LNCAP (cell line): ENCODE results near the gene KCNC3.

Experiments
- TF ChIP-seq, protein P1 (sequence below): fragments of 450-650 bp; IDR thresholded peaks from 2 replicates; pipeline ENCODE4 v1.5.1; 2017; ENCODE audit warnings: mild to moderate bottlenecking

The KCNC3 gene

DNA sequence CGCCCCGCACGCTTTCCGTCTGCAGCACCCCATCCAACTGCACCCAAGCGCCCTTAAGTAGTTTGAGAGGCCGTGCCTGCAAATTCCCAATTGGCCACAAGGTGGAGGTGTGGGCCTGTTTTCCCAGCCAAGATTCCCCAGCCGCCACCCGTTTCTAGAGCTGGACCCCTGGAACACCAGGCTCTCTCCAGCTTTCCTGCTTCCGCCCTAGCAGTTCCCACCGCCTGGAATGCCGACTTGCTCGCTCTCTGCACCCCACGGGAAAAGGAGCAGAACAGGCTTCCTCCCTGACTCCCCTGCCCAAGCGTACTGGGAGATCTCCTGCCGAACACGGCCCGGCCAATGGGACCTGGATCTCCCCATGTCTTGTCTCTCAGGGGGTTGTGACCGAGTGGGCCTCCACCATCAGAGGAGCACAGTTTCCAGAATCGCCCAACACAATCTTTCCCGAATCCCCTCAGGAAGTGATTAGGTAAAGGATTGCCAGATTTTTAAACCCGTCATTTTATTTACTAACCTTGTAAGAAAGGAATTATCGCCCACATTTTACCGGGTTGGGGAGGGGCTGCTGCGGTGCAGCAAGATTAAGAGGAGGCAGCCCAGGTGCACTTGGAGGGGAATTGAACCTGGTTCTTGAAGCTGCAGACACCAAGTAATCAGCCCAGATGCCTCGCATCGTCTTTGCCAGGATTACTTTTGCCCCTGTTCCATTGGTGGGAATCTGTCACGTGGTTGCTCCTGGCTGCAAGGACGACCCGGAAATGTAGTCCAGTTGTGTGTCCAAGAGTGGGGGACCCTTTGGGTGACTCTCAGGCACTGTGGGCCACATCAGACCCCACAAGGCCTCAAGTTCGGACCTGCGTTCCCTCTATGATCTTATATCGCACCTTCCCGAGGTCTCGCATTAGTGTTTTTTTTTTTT is 39.7 kb upstream of the KCNC3 start:
- TF ChIP-seq, protein P1, sequence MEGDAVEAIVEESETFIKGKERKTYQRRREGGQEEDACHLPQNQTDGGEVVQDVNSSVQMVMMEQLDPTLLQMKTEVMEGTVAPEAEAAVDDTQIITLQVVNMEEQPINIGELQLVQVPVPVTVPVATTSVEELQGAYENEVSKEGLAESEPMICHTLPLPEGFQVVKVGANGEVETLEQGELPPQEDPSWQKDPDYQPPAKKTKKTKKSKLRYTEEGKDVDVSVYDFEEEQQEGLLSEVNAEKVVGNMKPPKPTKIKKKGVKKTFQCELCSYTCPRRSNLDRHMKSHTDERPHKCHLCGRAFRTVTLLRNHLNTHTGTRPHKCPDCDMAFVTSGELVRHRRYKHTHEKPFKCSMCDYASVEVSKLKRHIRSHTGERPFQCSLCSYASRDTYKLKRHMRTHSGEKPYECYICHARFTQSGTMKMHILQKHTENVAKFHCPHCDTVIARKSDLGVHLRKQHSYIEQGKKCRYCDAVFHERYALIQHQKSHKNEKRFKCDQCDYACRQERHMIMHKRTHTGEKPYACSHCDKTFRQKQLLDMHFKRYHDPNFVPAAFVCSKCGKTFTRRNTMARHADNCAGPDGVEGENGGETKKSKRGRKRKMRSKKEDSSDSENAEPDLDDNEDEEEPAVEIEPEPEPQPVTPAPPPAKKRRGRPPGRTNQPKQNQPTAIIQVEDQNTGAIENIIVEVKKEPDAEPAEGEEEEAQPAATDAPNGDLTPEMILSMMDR = peak; percentile 83

DNA sequence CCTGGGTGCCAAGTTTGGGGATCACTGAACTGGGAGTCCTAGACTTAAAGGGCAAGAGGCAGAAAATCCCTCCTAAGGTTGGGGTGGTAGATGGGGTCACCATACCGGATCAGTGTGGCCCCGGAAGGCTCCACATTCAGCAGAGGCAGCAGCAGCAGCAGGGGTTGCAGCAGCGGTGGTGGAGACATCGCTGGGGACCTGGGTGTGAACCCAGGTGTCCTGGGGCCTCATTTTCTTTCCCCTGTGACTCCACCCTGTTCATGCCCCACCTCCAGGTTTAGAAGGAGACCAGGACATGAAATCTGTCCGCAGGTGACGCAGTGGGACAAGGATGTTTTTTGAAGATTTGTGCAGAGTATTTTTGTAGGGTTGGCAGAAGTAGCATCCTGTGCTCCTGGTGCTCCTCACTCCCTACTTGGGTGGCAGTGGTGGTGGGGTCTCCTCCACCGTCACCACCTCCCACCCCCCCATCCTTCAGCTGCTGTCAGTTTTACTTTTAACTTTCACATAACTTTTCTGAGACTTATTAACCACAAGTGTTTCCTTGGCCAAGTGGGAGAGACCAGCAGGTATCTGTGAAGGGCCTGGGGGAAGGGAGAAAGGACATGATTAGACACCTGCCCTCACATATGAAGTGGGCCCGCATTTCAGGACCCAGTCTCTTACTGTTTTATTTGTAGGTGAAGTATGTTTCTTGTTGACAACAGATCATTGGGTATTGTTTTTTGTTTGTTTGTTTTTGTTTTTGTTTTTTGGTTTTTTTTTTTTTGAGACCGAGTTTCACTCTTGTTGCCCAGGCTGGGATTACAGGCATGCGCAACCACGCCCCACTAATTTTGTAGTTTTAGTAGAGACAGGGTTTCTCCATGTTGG is 36.5 kb upstream of the KCNC3 start, which contains the start of gene NAPSA:
Gene NAPSA (minus strand): TSS at position 206 of the 873 bp plus-strand sequence. CDS start 18 bp downstream, at position 188.
- TF ChIP-seq, protein P1 = no peak

DNA sequence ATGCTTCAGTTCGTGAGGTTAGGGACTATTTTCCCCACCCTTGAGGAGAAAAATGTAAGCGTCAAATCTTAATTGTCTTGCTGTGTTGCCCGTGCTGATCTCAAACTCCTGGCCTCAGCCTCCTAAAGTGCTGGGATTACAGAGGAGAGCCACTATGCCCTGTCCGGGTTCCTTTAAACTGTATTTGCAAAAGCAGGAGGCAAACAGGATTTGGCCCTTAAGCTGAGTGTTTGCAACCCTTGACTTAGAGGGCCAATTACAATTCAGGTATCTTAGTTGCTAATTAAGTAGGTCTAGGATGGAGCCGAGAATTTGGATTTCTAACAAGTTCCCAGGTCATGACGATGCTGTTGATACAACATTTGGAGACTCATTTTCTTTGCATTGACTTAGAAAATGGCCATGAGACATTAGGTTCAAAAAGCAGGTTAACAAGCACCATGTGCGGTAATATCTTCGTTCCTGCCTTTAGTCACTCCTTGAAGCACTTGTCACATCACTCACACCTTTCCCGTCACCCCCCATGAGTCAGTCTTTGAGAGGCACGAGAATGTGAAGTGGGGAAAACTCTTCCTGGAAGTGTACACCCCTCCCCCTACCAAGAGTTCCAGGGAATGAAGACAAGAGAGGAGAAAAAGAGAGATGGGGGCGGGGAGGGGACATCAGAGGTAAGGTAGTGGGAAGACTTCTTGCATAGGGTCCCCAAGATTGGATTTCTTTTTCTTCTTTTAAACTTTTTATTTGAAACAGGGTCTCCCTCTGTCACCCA is 33.7 kb upstream of the KCNC3 start:
- TF ChIP-seq, protein P1 = no peak

DNA sequence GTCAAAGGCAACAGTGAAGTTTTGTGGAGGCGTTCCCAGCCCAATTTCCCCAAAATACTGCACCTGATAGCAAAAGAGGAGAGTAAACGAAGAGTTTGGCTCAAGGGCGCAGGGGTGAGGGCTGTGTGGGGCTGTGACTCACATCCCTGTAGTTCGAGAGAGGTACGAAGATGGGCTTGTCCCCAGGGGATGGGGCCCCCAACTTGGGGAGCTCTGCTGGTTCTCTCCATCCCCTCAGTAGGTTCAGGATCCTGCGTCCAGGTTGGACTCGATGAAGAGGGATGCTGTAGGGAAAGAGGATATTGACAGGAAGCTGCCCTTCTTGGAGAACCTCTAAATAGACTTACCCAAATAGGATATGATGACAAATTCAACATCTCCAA is 32.8 kb upstream of the KCNC3 start:
- TF ChIP-seq, protein P1 = no peak

DNA sequence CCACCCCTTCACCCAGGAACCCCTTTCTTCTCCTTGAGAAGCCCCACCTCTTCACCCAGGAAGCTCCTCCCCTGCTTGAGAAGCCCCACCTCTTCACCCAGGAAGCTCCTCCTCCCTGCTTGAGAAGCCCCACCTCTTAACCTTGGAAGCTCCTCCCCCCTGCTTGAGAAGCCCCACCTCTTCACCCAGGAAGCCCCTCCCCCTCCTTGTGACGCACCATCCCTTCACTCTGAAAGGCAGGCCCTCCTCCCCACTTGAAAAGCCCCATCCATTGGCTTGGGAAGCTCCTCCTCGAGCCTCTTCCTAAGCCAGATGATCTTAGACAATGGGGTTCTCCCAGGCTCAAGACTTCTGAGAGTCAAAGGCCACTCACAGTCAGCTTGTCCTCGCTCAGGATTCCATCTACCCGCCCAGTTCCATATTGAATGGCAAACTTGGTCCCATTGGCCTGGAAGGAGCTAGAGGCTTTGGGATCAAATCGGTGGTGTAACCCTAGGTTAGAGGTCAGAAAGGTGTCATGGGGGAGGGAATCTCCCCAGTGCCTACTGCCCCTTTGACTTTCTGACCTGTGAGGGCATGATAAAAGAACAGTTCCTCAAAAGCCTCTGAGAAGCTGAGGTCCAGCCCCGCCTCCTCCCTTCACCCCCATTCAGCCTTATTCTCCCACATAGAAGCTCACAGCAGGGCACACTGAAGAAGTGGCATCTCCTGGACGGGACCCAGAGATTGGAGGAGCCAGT is 32.3 kb upstream of the KCNC3 start:
- TF ChIP-seq, protein P1 = no peak

DNA sequence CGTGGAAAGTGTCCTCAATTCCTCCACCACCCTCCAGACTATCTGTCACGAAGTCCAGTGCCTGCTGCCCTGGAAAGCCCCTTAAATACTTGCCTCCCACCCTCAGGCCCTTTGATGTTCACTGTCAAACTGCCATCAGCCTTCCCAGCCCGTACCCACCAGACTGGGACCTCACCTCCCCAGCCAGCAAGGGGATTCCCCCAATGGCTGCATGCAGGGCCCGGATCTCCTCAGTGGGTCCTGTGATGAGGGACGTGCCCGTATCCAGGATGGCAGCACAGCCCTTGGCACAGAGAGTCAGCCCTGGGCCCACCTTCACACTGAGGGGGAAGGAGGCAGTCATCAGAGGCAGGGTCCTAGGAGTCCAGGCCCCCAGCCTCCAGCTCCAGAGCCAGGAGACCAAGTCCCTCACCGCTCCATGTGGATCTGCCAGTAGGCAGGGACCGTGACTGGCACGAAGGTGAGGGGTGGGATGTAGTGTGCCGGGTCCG is 30.2 kb upstream of the KCNC3 start:
- TF ChIP-seq, protein P1 = no peak
